DOHH2 (cell line): ENCODE measurements around the gene MACF1.

Source experiments
- EZH2phosphoT487 ChIP-seq: fragments of 200-600 bp; sonication (generic); IDR thresholded peaks from 2 replicates; pipeline ENCODE4 v1.6.1; 2017; ENCODE audit warnings: borderline replicate concordance, mild to moderate bottlenecking, antibody characterized with exemption, low read length, moderate library complexity, mixed read lengths
- TF ChIP-seq, protein P1 (sequence below): fragments of 200-600 bp; sonication (generic); IDR thresholded peaks from one replicate; pipeline ENCODE4 v1.5.1; 2014; ENCODE audit warnings: antibody characterized with exemption, mild to moderate bottlenecking, low read depth, low read length; ENCODE audit not compliant: poor library complexity, severe bottlenecking

DNA sequence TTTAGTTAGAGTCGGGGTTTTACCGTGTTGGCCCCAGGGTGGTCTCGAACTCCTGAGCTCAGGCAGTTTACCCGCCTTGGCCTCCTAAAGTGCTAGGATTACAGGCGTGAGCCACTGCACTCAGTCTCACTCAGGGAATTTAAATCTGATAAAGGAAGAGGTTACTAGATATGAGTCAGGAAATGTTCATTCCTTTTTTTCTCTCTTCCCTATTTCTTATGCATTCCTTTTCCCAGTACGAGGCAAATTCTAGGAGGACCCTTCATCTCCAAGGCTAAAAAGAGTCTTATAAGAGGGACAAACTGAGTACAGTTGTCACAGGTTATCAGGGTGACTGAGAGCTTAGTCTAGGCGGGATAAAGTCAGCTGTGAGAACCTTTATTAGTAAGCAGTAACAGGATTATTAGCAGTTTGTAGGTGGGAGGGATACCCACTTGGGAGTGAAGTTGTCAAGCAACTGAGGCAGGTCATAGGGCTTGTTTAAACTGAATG is 9.1 kb downstream of the MACF1 start:
- TF ChIP-seq, protein P1, sequence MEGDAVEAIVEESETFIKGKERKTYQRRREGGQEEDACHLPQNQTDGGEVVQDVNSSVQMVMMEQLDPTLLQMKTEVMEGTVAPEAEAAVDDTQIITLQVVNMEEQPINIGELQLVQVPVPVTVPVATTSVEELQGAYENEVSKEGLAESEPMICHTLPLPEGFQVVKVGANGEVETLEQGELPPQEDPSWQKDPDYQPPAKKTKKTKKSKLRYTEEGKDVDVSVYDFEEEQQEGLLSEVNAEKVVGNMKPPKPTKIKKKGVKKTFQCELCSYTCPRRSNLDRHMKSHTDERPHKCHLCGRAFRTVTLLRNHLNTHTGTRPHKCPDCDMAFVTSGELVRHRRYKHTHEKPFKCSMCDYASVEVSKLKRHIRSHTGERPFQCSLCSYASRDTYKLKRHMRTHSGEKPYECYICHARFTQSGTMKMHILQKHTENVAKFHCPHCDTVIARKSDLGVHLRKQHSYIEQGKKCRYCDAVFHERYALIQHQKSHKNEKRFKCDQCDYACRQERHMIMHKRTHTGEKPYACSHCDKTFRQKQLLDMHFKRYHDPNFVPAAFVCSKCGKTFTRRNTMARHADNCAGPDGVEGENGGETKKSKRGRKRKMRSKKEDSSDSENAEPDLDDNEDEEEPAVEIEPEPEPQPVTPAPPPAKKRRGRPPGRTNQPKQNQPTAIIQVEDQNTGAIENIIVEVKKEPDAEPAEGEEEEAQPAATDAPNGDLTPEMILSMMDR: no peak
- no peak for TF ChIP-seq EZH2phosphoT487
